SK-N-SH (cell line): ENCODE results near the gene ARMC8. TPM values are rescaled to one million over a fixed set of nuclear protein-coding genes. Genes with fewer than 3 reads are reported as not detected.
A peak's percentile ranks its signal among the peaks of the same experiment; 100 is the strongest.

Experiments
- CTCF ChIA-PET: fragments of 300-600, 350-600 bp; formaldehyde crosslinking; extraction: SDS; loops from one replicate; lab custom pipeline; 2021; lab: Yijun Ruan, JAX
- POLR2A ChIA-PET: fragments of 350-600 bp; sonication (Branson Sonifier 250); formaldehyde crosslinking; extraction: SDS; loops from one replicate; lab custom pipeline; 2020; ENCODE audit warnings: antibody characterized with exemption, inconsistent platforms; lab: Yijun Ruan, JAX
- DNase-seq: peaks from one replicate; pipeline ENCODE4 v3.0.0; 2012
- H2AFZ ChIP-seq: fragments of 200-600 bp; sonication (generic); 2 replicates; pipeline ENCODE4 v1.8.1; 2016; ENCODE audit warnings: antibody characterized with exemption, mild to moderate bottlenecking, low read depth
- H3F3A ChIP-seq: fragments of 200-600 bp; sonication (generic); replicated peaks from 2 replicates; pipeline ENCODE3; 2016; ENCODE audit warnings: antibody characterized with exemption, mild to moderate bottlenecking; ENCODE audit not compliant: insufficient read depth
- H3K27ac ChIP-seq, 2 experiments: fragments of 200-500 bp in 1 of 2; fragments of 200-600 bp in 1 of 2; sonication (Bioruptor generic) in 1 of 2; sonication (generic), shearing (Covaris generic) in 1 of 2; 2 replicates each; pipeline versions ENCODE4 v1.5.1 to v1.6.1; 2014 to 2016; ENCODE audit warnings: low read depth in 2 of 2, inconsistent platforms in 1 of 2, low read length in 1 of 2, mild to moderate bottlenecking in 1 of 2, mixed read lengths in 1 of 2
- H3K27me3 ChIP-seq: fragments of 200-600 bp; sonication (generic), shearing (Covaris generic); 2 replicates; pipeline ENCODE4 v1.6.1; 2016; ENCODE audit warnings: mixed run types; ENCODE audit not compliant: insufficient read depth
- H3K36me3 ChIP-seq, 2 experiments: fragments of 200-500 bp in 1 of 2; fragments of 200-600 bp in 1 of 2; sonication (Bioruptor generic) in 1 of 2; sonication (generic) in 1 of 2; replicated peaks in 1 of 2; 2 replicates each; pipeline versions ENCODE3 to v1.5.1; 2014 to 2016; ENCODE audit warnings: low read length in 1 of 2, mild to moderate bottlenecking in 1 of 2; ENCODE audit not compliant: insufficient read depth in 2 of 2, control insufficient read depth in 1 of 2
- H3K4me1 ChIP-seq, 2 experiments: fragments of 200-500 bp in 1 of 2; fragments of 200-600 bp in 1 of 2; sonication (Bioruptor generic) in 1 of 2; sonication (generic), shearing (Covaris generic) in 1 of 2; 2 replicates each; pipeline versions ENCODE4 v1.5.1 to v1.6.1; 2014 to 2016; ENCODE audit warnings: low read depth in 1 of 2, low read length in 1 of 2, mixed run types in 1 of 2; ENCODE audit not compliant: insufficient read depth in 2 of 2, control insufficient read depth in 1 of 2
- H3K4me2 ChIP-seq: fragments of 200-600 bp; sonication (generic), shearing (Covaris generic); 2 replicates; pipeline ENCODE4 v1.6.1; 2017; ENCODE audit warnings: mixed run types
- H3K4me3 ChIP-seq, 2 experiments: fragments of 200-500 bp in 1 of 2; fragments of 200-600 bp in 1 of 2; sonication (Bioruptor generic) in 1 of 2; sonication (generic), shearing (Covaris generic) in 1 of 2; 2 replicates each; pipeline versions ENCODE4 v1.5.1 to v1.8.1; 2014 to 2016; ENCODE audit warnings: low read depth in 2 of 2, inconsistent platforms in 1 of 2, low read length in 1 of 2, mild to moderate bottlenecking in 1 of 2, mixed read lengths in 1 of 2, moderate library complexity in 1 of 2
- H3K79me2 ChIP-seq: fragments of 200-600 bp; sonication (generic); 2 replicates; pipeline ENCODE4 v1.8.1; 2017; ENCODE audit warnings: mild to moderate bottlenecking; ENCODE audit not compliant: insufficient read depth
- H3K9ac ChIP-seq: fragments of 200-600 bp; sonication (generic); 2 replicates; pipeline ENCODE4 v1.6.1; 2017; ENCODE audit warnings: mixed run types
- H3K9me2 ChIP-seq: fragments of 200-600 bp; sonication (generic); 2 replicates; pipeline ENCODE4 v1.6.1; 2017; ENCODE audit warnings: mixed run types
- H3K9me3 ChIP-seq: fragments of 200-600 bp; sonication (generic); 2 replicates; pipeline ENCODE4 v1.6.1; 2017; ENCODE audit warnings: mixed run types, mild to moderate bottlenecking, moderate library complexity
- H4K20me1 ChIP-seq: fragments of 200-600 bp; sonication (generic); 2 replicates; pipeline ENCODE4 v1.6.1; 2017; ENCODE audit warnings: mild to moderate bottlenecking, mixed run types; ENCODE audit not compliant: insufficient read depth
- CTCF ChIP-seq: fragments of 200-600 bp; sonication (generic); IDR thresholded peaks from 2 replicates; pipeline ENCODE4 v1.6.1; 2017; ENCODE audit warnings: antibody characterized with exemption, mild to moderate bottlenecking, moderate library complexity
- EZH2phosphoT487 ChIP-seq: fragments of 200-600 bp; sonication (generic); IDR thresholded peaks from 2 replicates; pipeline ENCODE4 v1.6.1; 2017; ENCODE audit warnings: low read depth, mixed run types, mild to moderate bottlenecking, antibody characterized with exemption, moderate library complexity, borderline replicate concordance
- FOXJ3 ChIP-seq: sonication (generic); formaldehyde crosslinking; IDR thresholded peaks from 2 replicates; pipeline ENCODE4 v1.5.1; 2020; ENCODE audit warnings: mild to moderate bottlenecking, missing genetic modification reagents
- GATA2 ChIP-seq: sonication (generic); formaldehyde crosslinking; IDR thresholded peaks from 2 replicates; pipeline ENCODE4 v1.5.0; 2020; ENCODE audit warnings: mild to moderate bottlenecking, missing genetic modification reagents
- IRF3 ChIP-seq: fragments of 150-350 bp; IDR thresholded peaks from 2 replicates; pipeline ENCODE4 v1.6.1; 2016; ENCODE audit warnings: mild to moderate bottlenecking, low read depth, low read length
- NFIC ChIP-seq: IDR thresholded peaks from 2 replicates; pipeline ENCODE4 v1.4.0; 2012; ENCODE audit warnings: borderline replicate concordance
- RCOR1 ChIP-seq: fragments of 150-350 bp; IDR thresholded peaks from 2 replicates; pipeline ENCODE4 v1.6.1; 2017; ENCODE audit warnings: antibody characterized with exemption, low read length
- REST ChIP-seq: IDR thresholded peaks from 2 replicates; pipeline ENCODE4 v1.6.1; 2012; ENCODE audit warnings: mild to moderate bottlenecking, low read depth, low read length, moderate library complexity
- RFX5 ChIP-seq: IDR thresholded peaks from 2 replicates; pipeline ENCODE4 v1.6.1; 2012; ENCODE audit warnings: mild to moderate bottlenecking, improper control_type of control experiment, low read length
- SIN3A ChIP-seq: IDR thresholded peaks from 2 replicates; pipeline ENCODE4 v1.6.1; 2012; ENCODE audit warnings: low read depth, mild to moderate bottlenecking, low read length, moderate library complexity, borderline replicate concordance
- TCF12 ChIP-seq: IDR thresholded peaks from 2 replicates; pipeline ENCODE4 v1.4.0; 2012
- USF2 ChIP-seq: fragments of 150-350 bp; IDR thresholded peaks from 2 replicates; pipeline ENCODE4 v1.6.1; 2017; ENCODE audit warnings: antibody characterized with exemption, low read length, low read depth, borderline replicate concordance
- WGBS: methylation state at CpG from one replicate; pipeline ENCODE4 v1.1.6; 2017; ENCODE audit warnings: low lambda C conversion rate; 5-methylcytosine and 5-hydroxymethylcytosine counted together
- polyA plus RNA-seq, 3 experiments: library from polyadenylated mRNA; depleted of rRNA; stranded (reverse); fragments of >200 nt; gene quantifications; 2 replicates each; pipeline ENCODE4 v1.2.3, GENCODE V29; 2012

Gene ARMC8
- polyA plus RNA-seq, 1 of the 3 experiments (the other 2 are of a cell fraction): 35.5 TPM

- Histone ChIP-seq H3K9me2 (no peaks in the 10 kb centered on the region), H3K9me3 (no peaks in the 10 kb centered on the region), H3K4me2 (peak overlapping the region; percentile 99), H3K79me2 (no peaks in the 10 kb centered on the region), H3F3A (peaks cover 7% of the 10 kb centered on the region), H3K4me3 (no peak overlapping the region; a peak in 1 of 4 replicates), H3K27me3 (no peaks in the 10 kb centered on the region), H3K4me1 (peaks cover 3 to 5% of the 10 kb centered on the region in 2 experiments; a peak in 2 of 4 replicates), H3K9ac (no peak overlapping the region), H4K20me1 (no peaks in the 10 kb centered on the region), H2AFZ (no peak overlapping the region), H3K27ac (no peak overlapping the region), H3K36me3 (no peaks in the 10 kb centered on the region)
- ChIA-PET CTCF (interaction anchor here (0.7 to 2.4 kb wide), 8 partner anchors 11 to 155 kb away, joined by 3 to 11 read pairs (median 3); partner anchors contain the start of genes ESYT3 and MRAS), POLR2A (no interaction called here)
- WGBS: 54% methylated on average over 2 of the region's 2 CpGs
- peak; percentile 27 for DNase-seq
- no peak for TF ChIP-seq USF2
- TF ChIP-seq CTCF: peak; percentile 35
- TF ChIP-seq NFIC: no peak
- TF ChIP-seq TCF12: 0 out of 2 replicates have a peak, but pooled peaks have one; percentile 19
- TF ChIP-seq FOXJ3 (CRISPR knock-in tag): no peak
- TF ChIP-seq RCOR1: 0 out of 2 replicates have a peak, but pooled peaks have one; percentile 10
- no peak for TF ChIP-seq REST
- TF ChIP-seq EZH2phosphoT487: no peak
- no peak for TF ChIP-seq RFX5
- TF ChIP-seq IRF3: no peak
- TF ChIP-seq SIN3A: no peak
- no peak for TF ChIP-seq GATA2 (CRISPR knock-in tag)
These were observed 141.2 kb downstream of the ARMC8 start for GRCh38 chr3:138328341-138328740.
